ENCODE results near the gene SPATS2.

Gene SPATS2

DNA sequence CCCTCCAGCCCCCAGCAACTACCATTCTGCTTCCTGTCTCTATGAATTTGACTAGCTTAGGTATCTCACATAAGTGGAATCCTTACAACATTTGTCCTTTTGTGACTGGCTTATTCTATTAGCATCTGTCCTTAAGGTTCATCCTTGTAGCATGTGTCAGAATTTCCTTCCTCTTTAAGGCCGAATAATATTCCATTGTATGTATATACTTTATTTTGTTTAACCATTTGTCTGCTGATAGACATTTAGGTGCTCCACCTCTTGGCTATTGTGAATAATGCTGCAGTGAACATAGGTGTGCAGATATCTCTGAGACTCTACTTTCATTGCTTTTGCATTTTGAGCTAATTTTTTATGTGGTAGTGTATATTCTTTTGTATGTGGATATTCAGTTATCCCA lies 75.7 kb downstream of the SPATS2 start:
- Mint-ChIP-seq H3K4me1 (peaks cover 5% of the 10 kb centered on the region), H3K27ac (ENCODE audit: low read depth) (no peak overlapping the region), H3K4me3 (no peak overlapping the region), H3K27me3 (no peaks in the 10 kb centered on the region), H3K9me3 (no peaks in the 10 kb centered on the region), H3K36me3 (ENCODE audit: insufficient read depth) (no peaks in the 10 kb centered on the region)
- DNase-seq (ENCODE audit: low spot score in 2 of 2) (no peak), ATAC-seq (replicated peaks; ENCODE audit: extremely low read depth, poor library complexity, severe bottlenecking) (no peak)

DNA sequence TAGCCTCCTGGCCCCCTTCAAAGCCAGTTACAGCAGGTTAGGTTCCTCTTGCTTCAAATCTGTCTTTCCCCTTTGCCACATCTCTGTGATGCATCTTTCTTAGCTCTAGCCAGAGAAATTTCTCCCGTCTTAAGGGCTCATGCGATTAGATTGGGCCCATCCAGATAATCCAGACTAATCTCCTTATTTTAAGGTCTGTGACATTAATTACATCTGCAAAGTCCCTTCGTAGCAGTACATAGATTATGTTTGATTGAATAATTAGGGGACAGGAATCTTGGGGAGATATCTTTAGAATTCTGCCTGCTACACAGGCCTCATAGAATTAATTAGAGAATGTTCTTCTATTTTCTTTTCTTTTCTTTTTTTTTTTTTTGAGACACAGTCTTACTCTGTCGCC lies 79.3 kb downstream of the SPATS2 start:
- H3K36me3 Mint-ChIP-seq (ENCODE audit: insufficient read depth): no peaks in the 10 kb centered on the region
- H3K4me3 Mint-ChIP-seq: no peak overlapping the region
- H3K27me3 Mint-ChIP-seq: no peaks in the 10 kb centered on the region
- H3K27ac Mint-ChIP-seq (ENCODE audit: low read depth): no peak overlapping the region
- H3K9me3 Mint-ChIP-seq: no peaks in the 10 kb centered on the region
- ATAC-seq (replicated peaks; ENCODE audit: extremely low read depth, poor library complexity, severe bottlenecking): no peak
- no peak for DNase-seq (ENCODE audit: low spot score in 2 of 2)
- H3K4me1 Mint-ChIP-seq: peaks cover 5% of the 10 kb centered on the region

GRCh38 chr12:49448858-49449257 lies 81.6 kb downstream of the SPATS2 start:
- Mint-ChIP-seq H3K9me3 (no peaks in the 10 kb centered on the region), H3K4me1 (no peaks in the 10 kb centered on the region), H3K36me3 (ENCODE audit: insufficient read depth) (no peaks in the 10 kb centered on the region), H3K4me3 (no peak overlapping the region), H3K27ac (ENCODE audit: low read depth) (no peak overlapping the region), H3K27me3 (no peaks in the 10 kb centered on the region)
- DNase-seq (ENCODE audit: low spot score in 2 of 2) (no peak), ATAC-seq (replicated peaks; ENCODE audit: extremely low read depth, poor library complexity, severe bottlenecking) (no peak)

GRCh38 chr12:49451468-49452259 lies 84.4 kb downstream of the SPATS2 start:
- DNase-seq (ENCODE audit: low spot score in 2 of 2): no peak

GRCh38 chr12:49455501-49455900 lies 88.2 kb downstream of the SPATS2 start:
- Mint-ChIP-seq H3K4me1 (no peaks in the 10 kb centered on the region), H3K36me3 (ENCODE audit: insufficient read depth) (no peaks in the 10 kb centered on the region), H3K27me3 (no peaks in the 10 kb centered on the region), H3K9me3 (no peaks in the 10 kb centered on the region), H3K27ac (ENCODE audit: low read depth) (no peak overlapping the region), H3K4me3 (no peak overlapping the region)
- DNase-seq (ENCODE audit: low spot score in 2 of 2) (no peak), ATAC-seq (replicated peaks; ENCODE audit: extremely low read depth, poor library complexity, severe bottlenecking) (no peak)

More at GRCh38 chr12:49451468-49452259, 84.4 kb downstream of the SPATS2 start:
- no peak overlapping the region for H3K4me3 Mint-ChIP-seq
- no peak for ATAC-seq (replicated peaks; ENCODE audit: extremely low read depth, poor library complexity, severe bottlenecking)
- H3K36me3 Mint-ChIP-seq (ENCODE audit: insufficient read depth): no peaks in the 10 kb centered on the region
- H3K27me3 Mint-ChIP-seq: no peaks in the 10 kb centered on the region
- no peaks in the 10 kb centered on the region for H3K9me3 Mint-ChIP-seq
- no peaks in the 10 kb centered on the region for H3K4me1 Mint-ChIP-seq
- peak overlapping the region; percentile 22 for H3K27ac Mint-ChIP-seq (ENCODE audit: low read depth)

GRCh38 chr12:49456131-49456679 lies 88.9 kb downstream of the SPATS2 start:
- Mint-ChIP-seq H3K36me3 (ENCODE audit: insufficient read depth) (no peaks in the 10 kb centered on the region), H3K27ac (ENCODE audit: low read depth) (no peak overlapping the region), H3K9me3 (no peaks in the 10 kb centered on the region), H3K4me3 (no peak overlapping the region), H3K27me3 (no peaks in the 10 kb centered on the region), H3K4me1 (no peaks in the 10 kb centered on the region)
- ATAC-seq (replicated peaks; ENCODE audit: extremely low read depth, poor library complexity, severe bottlenecking) (no peak), DNase-seq (ENCODE audit: low spot score in 2 of 2) (no peak)

DNA sequence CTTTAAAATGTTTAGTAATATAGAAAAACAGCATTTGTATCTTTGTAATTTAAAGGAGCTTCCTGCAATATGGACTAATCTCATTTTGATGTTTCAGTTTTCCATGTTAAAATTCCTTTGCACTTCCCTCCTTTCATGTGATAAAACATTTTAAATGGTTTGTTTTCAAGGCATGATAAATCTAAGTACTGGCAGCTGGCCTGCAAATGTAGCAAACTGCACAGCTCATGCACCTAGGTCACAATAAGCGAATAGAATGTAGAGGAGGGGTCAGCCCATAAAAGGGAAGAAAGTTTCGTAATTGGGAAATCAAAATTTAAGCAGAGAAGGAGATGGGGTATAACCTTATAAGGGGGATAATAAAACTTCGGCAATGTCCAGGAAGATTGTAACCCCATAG lies 91.6 kb downstream of the SPATS2 start:
- ATAC-seq (replicated peaks; ENCODE audit: extremely low read depth, poor library complexity, severe bottlenecking) (no peak), DNase-seq (ENCODE audit: low spot score in 2 of 2) (no peak)
- Mint-ChIP-seq H3K36me3 (ENCODE audit: insufficient read depth) (no peaks in the 10 kb centered on the region), H3K4me3 (no peak overlapping the region), H3K27me3 (no peaks in the 10 kb centered on the region), H3K9me3 (no peaks in the 10 kb centered on the region), H3K4me1 (no peaks in the 10 kb centered on the region), H3K27ac (ENCODE audit: low read depth) (no peak overlapping the region)

- H3K36me3 Mint-ChIP-seq (ENCODE audit: insufficient read depth): no peaks in the 10 kb centered on the region
- ATAC-seq (replicated peaks; ENCODE audit: extremely low read depth, poor library complexity, severe bottlenecking) (no peak), DNase-seq (ENCODE audit: low spot score in 2 of 2) (no peak)
- no peak overlapping the region for H3K4me3 Mint-ChIP-seq
- no peak overlapping the region for H3K27ac Mint-ChIP-seq (ENCODE audit: low read depth)
- no peaks in the 10 kb centered on the region for H3K27me3 Mint-ChIP-seq
- H3K9me3 Mint-ChIP-seq: no peaks in the 10 kb centered on the region
- H3K4me1 Mint-ChIP-seq: no peaks in the 10 kb centered on the region
Observed at GRCh38 chr12:49461221-49461620, 94.0 kb downstream of the SPATS2 start.

- Mint-ChIP-seq H3K27ac (ENCODE audit: low read depth) (no peak overlapping the region), H3K9me3 (no peaks in the 10 kb centered on the region), H3K27me3 (no peaks in the 10 kb centered on the region), H3K36me3 (ENCODE audit: insufficient read depth) (no peaks in the 10 kb centered on the region), H3K4me3 (no peak overlapping the region), H3K4me1 (no peaks in the 10 kb centered on the region)
- ATAC-seq (replicated peaks; ENCODE audit: extremely low read depth, poor library complexity, severe bottlenecking) (no peak), DNase-seq (ENCODE audit: low spot score in 2 of 2) (no peak)
Observed at GRCh38 chr12:49462083-49462744, 95.0 kb downstream of the SPATS2 start.

- no peaks in the 10 kb centered on the region for H3K9me3 Mint-ChIP-seq
- no peaks in the 10 kb centered on the region for H3K27me3 Mint-ChIP-seq
- no peaks in the 10 kb centered on the region for H3K4me1 Mint-ChIP-seq
- DNase-seq (ENCODE audit: low spot score in 2 of 2): no peak
- no peak overlapping the region for H3K27ac Mint-ChIP-seq (ENCODE audit: low read depth)
- ATAC-seq (replicated peaks; ENCODE audit: extremely low read depth, poor library complexity, severe bottlenecking): no peak
- no peak overlapping the region for H3K4me3 Mint-ChIP-seq
- H3K36me3 Mint-ChIP-seq (ENCODE audit: insufficient read depth): no peaks in the 10 kb centered on the region
Observed at GRCh38 chr12:49465132-49465531, 97.9 kb downstream of the SPATS2 start.

- Mint-ChIP-seq H3K9me3 (no peaks in the 10 kb centered on the region), H3K27me3 (no peaks in the 10 kb centered on the region)
Observed at GRCh38 chr12:49470986-49471385, 103.7 kb downstream of the SPATS2 start.

DNA sequence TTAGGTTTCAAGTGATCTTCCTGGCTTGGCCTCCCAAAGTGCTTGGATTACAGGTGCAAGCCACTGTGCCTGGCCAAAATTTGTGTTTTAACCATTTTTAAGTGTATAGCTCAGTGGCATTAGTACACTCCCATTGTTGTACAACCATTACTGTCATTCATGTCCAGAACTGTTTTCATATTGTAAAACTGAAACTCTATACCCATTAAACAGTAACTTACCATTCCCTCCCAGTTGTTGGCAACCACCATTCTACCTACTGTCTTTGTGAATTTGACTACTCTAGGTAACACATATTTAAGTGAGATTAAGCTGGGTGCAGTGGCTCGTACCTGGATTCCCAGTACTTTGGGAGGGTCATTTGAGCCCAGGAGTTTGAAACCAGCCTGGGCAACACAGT lies 104.3 kb downstream of the SPATS2 start:
- DNase-seq (ENCODE audit: low spot score in 2 of 2): no peak
- Mint-ChIP-seq H3K27me3 (no peaks in the 10 kb centered on the region), H3K27ac (ENCODE audit: low read depth) (no peak overlapping the region)

More at GRCh38 chr12:49470986-49471385, 103.7 kb downstream of the SPATS2 start:
- Mint-ChIP-seq H3K4me1 (no peaks in the 10 kb centered on the region), H3K36me3 (ENCODE audit: insufficient read depth) (no peaks in the 10 kb centered on the region), H3K4me3 (no peak overlapping the region), H3K27ac (ENCODE audit: low read depth) (no peak overlapping the region)
- DNase-seq (ENCODE audit: low spot score in 2 of 2): no peak
- ATAC-seq (replicated peaks; ENCODE audit: extremely low read depth, poor library complexity, severe bottlenecking): no peak

DNA sequence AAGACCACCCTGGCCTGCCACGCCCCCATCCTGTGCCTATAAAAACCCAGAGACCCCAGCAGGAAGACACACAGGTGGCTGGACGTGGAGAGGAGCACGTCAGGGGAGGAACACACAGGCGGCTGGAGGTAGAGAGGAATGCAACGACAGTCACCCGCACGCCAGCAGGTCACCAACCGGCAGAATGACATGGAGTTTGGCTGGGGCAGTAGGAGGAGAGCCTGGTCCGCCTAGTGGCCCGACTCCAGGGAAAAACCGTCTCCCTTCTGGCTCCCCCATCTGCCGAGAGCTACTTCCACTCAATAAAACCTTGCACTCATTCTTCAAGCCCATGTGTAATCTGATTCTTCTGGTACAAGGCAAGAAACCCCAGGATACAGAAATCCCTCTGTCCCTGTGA lies 108.8 kb downstream of the SPATS2 start:
- Mint-ChIP-seq H3K4me1 (no peaks in the 10 kb centered on the region), H3K36me3 (ENCODE audit: insufficient read depth) (no peaks in the 10 kb centered on the region), H3K9me3 (no peaks in the 10 kb centered on the region), H3K4me3 (no peak overlapping the region), H3K27ac (ENCODE audit: low read depth) (no peak overlapping the region), H3K27me3 (no peaks in the 10 kb centered on the region)
- no peak for DNase-seq (ENCODE audit: low spot score in 2 of 2)
- no peak for ATAC-seq (replicated peaks; ENCODE audit: extremely low read depth, poor library complexity, severe bottlenecking)

More for the DNA sequence above, 104.3 kb downstream of the SPATS2 start:
- Mint-ChIP-seq H3K9me3 (no peaks in the 10 kb centered on the region), H3K36me3 (ENCODE audit: insufficient read depth) (no peaks in the 10 kb centered on the region), H3K4me1 (no peaks in the 10 kb centered on the region), H3K4me3 (no peak overlapping the region)
- no peak for ATAC-seq (replicated peaks; ENCODE audit: extremely low read depth, poor library complexity, severe bottlenecking)
